OCI-LY7 (cell line): ENCODE measurements around the gene GSG1.

ENCODE experiments used
- CTCF ChIP-seq: fragments of 200-600 bp; sonication (generic); conservative IDR thresholded peaks from 2 replicates; pipeline ENCODE4 v1.5.1; 2014; ENCODE audit warnings: mild to moderate bottlenecking, antibody characterized with exemption, low read length, moderate library complexity, mixed read lengths
- EZH2phosphoT487 ChIP-seq: fragments of 200-600 bp; sonication (generic); IDR thresholded peaks from 2 replicates; pipeline ENCODE4 v1.6.1; 2018; ENCODE audit warnings: low read depth, borderline replicate concordance, mild to moderate bottlenecking, mixed run types, antibody characterized with exemption, low read length, moderate library complexity, mixed read lengths

- TF ChIP-seq CTCF (no peak), EZH2phosphoT487 (no peak)
Measured at GRCh38 chr12:13093191-13093847, 10.1 kb downstream of the GSG1 start.
